Activated naive CD4-positive, alpha-beta T cell treated with anti-CD3 and anti-CD28 coated beads, Interleukin-2, amount 50 U/mL, for 16 hours (primary cell): ENCODE measurements around the gene MYH10.
"Not testable (repeated sequence)": the region's sequence is repeated elsewhere in the genome, so short reads cannot be mapped to it uniquely, and the experiment has no call there.

Experiments
- DNase-seq: peaks from one replicate; pipeline ENCODE4 v3.0.0-alpha.2; 2020

MYH10 gene

GRCh38 chr17:8630227-8630801 lies at the start of gene MYH10:
Gene MYH10, minus strand, starts transcription at chr17:8630725. Its CDS starts 7,479 bp downstream, at chr17:8623246.
- DNase-seq, result no peak

- DNase-seq, result no peak
Measured at GRCh38 chr17:8679126-8679525, 48.6 kb upstream of the MYH10 start.

GRCh38 chr17:8675306-8675705 lies 44.8 kb upstream of the MYH10 start:
- no peak for DNase-seq

- DNase-seq, result no peak
Measured at GRCh38 chr17:8674344-8675305, 44.1 kb upstream of the MYH10 start.

DNA sequence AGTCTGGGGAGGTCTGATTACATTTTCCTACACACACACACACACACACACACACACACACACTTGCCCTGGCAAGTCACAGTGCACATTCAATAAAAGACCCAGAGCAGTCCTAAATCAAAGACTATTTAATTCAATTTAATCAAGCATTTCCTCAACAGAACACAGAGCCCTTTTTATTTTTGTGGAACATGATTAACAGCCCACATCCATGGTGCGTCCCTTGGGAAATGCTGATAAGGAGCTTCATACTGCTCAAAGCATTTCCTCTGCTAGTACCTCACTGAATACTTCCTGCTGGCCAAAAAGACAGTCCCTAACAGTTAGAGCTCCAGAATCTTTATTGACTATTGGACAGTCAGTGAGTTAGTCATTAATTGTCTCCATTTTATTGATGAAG lies 43.1 kb upstream of the MYH10 start:
- DNase-seq, result no peak

DNA sequence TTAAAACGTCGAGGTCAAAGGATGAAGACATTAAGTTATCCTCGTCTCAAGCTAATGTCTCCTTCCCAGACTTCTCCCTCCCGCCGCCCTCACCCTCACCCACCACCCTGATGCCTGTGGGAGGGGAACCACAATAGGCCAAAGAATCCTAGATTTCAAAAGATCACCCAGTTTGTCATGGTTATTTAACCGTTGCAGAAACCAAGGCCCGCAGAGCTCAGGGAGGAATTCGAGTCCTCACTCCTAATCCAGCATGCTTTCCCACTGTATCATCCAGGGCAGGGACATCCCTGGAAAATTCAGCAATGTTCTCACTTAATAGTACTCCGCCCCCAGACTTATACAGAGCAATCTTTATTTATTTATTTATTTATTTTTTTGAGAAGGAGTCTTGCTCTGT lies 41.8 kb upstream of the MYH10 start:
- no peak for DNase-seq

DNA sequence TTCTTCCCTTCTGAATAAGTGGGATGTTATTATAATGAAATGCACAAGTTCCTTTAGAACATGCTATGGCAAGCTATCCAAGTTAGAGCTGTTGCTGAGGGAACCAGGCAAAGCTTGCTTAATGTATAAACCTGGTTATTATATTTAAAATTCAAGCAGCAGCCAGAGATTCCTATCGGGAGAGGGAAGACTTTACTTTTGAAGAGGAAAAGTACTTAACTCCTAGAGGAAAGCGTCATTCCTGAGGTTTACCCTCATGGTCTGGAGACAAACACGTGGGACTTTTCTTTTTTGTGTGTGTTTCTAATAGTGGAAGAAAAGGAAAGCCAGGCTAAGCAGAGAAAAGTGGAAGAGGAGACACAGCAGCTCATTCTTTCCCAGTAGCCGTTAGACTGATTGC lies 39.9 kb upstream of the MYH10 start:
- no peak for DNase-seq

GRCh38 chr17:8668176-8668740 lies 37.7 kb upstream of the MYH10 start:
- DNase-seq, result no peak

GRCh38 chr17:8667421-8667820 lies 36.9 kb upstream of the MYH10 start:
- DNase-seq, result no peak

DNA sequence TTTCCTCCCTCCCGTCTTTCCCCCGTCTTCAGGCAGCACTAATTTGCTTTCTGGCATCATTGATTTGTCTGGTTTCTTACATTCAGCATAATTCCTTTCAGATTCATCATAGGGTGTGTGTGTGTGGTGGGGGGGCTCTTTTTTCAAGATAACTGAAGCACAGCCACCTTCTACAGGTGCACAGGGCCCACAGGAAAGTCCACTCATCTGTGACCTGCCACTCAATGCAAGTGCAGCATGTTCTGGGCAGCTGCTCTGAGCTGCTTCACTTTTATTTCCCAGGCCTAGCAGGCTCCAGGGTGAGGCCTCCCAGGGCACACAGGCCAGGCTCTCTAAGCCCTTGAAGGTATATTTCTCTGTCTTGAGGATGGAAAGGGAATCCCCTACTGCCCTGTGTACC lies 35.2 kb upstream of the MYH10 start:
- no peak for DNase-seq

- DNase-seq, result no peak
Measured at GRCh38 chr17:8664456-8665126, 34.1 kb upstream of the MYH10 start.

GRCh38 chr17:8662973-8663372 lies 32.4 kb upstream of the MYH10 start:
- no peak for DNase-seq

- DNase-seq, result no peak
Measured at GRCh38 chr17:8662076-8662831, 31.7 kb upstream of the MYH10 start.

DNA sequence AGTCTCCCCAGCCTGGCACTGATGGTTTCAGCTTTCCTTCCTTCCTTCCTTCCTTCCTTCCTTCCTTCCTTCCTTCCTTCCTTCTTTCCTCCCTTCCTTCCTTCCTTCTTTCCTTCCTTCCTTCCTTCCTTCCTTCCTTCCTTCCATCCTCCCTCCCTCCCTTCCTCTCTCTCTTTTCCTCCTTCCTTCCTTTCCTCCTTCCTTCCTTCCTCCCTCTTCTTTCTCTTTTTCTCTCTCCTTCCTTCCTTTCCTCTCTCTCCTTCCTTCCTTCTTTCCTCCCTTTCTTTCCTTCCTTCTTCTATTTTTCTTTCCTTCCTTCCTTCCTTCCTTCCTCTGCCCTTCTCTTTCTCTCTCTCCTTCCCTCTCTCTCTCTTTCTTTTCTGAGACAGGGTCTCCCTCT lies 30.2 kb upstream of the MYH10 start:
- DNase-seq, result not testable (repeated sequence)

DNA sequence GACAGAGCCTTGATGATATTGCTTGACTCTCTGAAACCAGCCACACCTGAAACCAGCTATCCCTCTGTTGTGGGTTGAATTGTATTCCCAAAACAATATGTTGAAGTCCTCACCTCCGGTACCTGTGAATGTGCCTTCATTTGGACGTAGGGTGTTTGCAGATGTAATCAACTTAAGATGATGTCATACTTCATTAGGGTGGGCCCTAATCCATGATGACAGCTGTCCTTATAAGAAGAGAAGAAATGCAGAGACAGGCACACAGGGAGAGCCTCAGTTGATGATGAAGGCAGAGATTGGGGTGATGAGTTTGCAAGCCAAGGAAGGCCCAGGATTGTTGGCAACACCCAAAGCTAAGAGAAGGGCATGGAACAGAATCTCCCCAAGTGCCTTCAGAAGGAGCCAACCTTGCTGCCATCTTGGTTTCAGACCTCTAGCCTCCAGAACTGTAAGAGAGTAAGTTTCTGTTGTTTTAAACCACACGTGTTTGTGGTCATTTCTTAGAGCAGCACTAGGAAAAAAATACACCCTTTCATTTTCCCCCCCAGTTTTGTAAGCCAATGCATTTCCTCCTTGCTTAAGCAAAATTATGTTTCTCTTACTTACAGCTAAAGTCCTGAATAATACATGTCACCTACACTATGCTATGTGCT lies 29.4 kb upstream of the MYH10 start:
- no peak for DNase-seq

GRCh38 chr17:8658810-8659209 lies 28.3 kb upstream of the MYH10 start:
- no peak for DNase-seq

DNA sequence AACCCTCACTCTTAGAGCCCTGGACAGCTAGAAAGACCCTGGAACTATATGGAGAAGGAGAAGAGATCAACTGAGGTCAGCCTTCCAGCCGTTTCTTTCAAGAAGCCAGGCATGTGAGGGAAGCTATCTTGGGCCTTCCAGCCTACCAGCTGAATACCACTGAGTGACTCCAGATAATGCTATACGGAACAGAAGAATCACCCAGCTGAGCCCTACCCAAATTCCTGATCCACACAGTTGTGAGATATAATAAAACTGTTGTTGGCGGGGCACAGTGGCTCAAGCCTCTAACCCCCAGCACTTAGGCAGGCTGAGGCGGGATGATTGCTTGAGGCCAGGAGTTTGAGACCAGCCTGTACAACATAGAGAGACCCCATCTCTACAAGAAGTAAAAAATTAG lies 26.2 kb upstream of the MYH10 start:
- no peak for DNase-seq

DNA sequence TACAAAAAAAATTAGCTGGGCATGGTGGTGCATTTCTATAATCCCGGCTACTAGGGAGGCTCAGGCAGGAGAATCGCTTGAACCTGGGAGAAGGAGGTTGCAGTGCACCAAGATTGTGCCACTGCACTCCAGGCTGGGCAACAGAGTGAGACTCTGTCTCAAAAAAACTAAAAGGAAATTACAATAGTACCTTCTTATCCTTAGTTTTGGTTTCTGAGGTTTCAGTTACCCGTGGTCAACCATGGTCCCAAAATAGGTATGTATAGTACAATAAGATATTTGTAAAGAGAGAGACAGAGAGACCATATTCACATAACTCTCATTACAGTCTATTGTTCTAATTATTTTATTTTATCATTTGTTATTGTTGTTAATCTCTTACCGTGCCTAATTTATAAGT lies 24.3 kb upstream of the MYH10 start:
- DNase-seq, result no peak

DNA sequence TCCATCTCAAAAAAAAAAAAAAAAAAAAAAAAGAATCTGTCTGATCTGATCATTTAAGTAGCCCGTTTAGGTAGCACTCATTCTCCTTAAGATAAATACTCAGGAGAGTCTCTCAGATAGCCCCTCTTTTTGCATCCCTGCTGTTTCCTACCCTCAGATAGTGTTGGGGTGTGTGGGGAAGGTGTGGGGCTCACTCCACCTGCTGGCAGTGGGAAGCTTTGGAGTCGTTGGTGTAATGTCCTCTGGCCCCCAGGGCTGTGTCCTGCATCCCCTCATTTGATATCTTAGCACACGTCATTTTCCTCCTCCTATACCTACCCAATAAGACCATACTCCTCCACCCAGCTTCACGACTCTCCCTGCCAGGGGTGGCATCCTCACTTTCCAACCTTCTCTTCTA lies 20.5 kb upstream of the MYH10 start:
- DNase-seq, result no peak

- DNase-seq, result no peak
Measured at GRCh38 chr17:8650119-8650499, 19.6 kb upstream of the MYH10 start.

- no peak for DNase-seq
Measured at GRCh38 chr17:8649157-8650118, 18.9 kb upstream of the MYH10 start.
